ENCODE data around the gene NPSR1.

- TF ChIP-seq CTCF (IDR thresholded peaks at IDR 0.05; ENCODE audit: low read depth, low read length, missing input control) (no peak), FOXA1 (IDR thresholded peaks at IDR 0.05) (no peak), MAX (IDR thresholded peaks at IDR 0.05) (no peak), HNF4A (conservative IDR thresholded peaks at IDR 0.05) (no peak), REST (IDR thresholded peaks at IDR 0.05) (no peak), JUND (IDR thresholded peaks at IDR 0.05) (no peak), TAF1 (conservative IDR thresholded peaks at IDR 0.05) (no peak), NR2F2 (IDR thresholded peaks at IDR 0.05) (no peak), ATF3 (IDR thresholded peaks at IDR 0.05) (no peak), EGR1 (IDR thresholded peaks at IDR 0.05; ENCODE audit: low read depth in 2 of 2) (no peak), YY1 (IDR thresholded peaks at IDR 0.05) (no peak)
Observed at GRCh38 chr7:34758111-34758601, 100.1 kb downstream of the NPSR1 start.
